ENCODE data around the gene C2orf92.

C2orf92 gene

GRCh38 chr2:97735161-97735561 lies 65.6 kb downstream of the C2orf92 start:
- 94% methylated on average over 29 of the region's 29 CpGs for WGBS
- peaks cover 4% of the 10 kb centered on the region; the same call in 1 of the 2 replicates for H3K9me3 ChIP-seq (ENCODE audit: insufficient read depth, low read depth, low read length)
- H3K36me3 ChIP-seq (ENCODE audit: insufficient read depth, low read length) = no peaks in the 10 kb centered on the region
- H3K4me3 ChIP-seq (ENCODE audit: low read length) = no peak overlapping the region
- no peaks in the 10 kb centered on the region for H3K27me3 ChIP-seq (ENCODE audit: insufficient read depth, low read length)
- no peak overlapping the region for H3K9ac ChIP-seq (ENCODE audit: low read depth, low read length)
- no peak overlapping the region for H3K27ac ChIP-seq (ENCODE audit: low read depth, low read length)
- H3K4me1 ChIP-seq (ENCODE audit: insufficient read depth, low read length) = no peaks in the 10 kb centered on the region

GRCh38 chr2:97736185-97736584 lies 66.7 kb downstream of the C2orf92 start:
- 83% methylated on average over 4 of the region's 4 CpGs for WGBS
- no peak overlapping the region for H3K4me3 ChIP-seq (ENCODE audit: low read length)
- no peaks in the 10 kb centered on the region for H3K36me3 ChIP-seq (ENCODE audit: insufficient read depth, low read length)

GRCh38 chr2:97736608-97737330 lies 67.3 kb downstream of the C2orf92 start:
- Histone ChIP-seq H3K27me3 (ENCODE audit: insufficient read depth, low read length) (no peaks in the 10 kb centered on the region), H3K4me1 (ENCODE audit: insufficient read depth, low read length) (no peaks in the 10 kb centered on the region), H3K9me3 (ENCODE audit: insufficient read depth, low read depth, low read length) (no peaks in the 10 kb centered on the region), H3K9ac (ENCODE audit: low read depth, low read length) (no peak overlapping the region), H3K4me3 (ENCODE audit: low read length) (no peak overlapping the region), H3K36me3 (ENCODE audit: insufficient read depth, low read length) (no peaks in the 10 kb centered on the region), H3K27ac (ENCODE audit: low read depth, low read length) (no peak overlapping the region)
- 91% methylated on average over 20 of the region's 20 CpGs for WGBS

More at GRCh38 chr2:97736185-97736584, 66.7 kb downstream of the C2orf92 start:
- Histone ChIP-seq H3K4me1 (ENCODE audit: insufficient read depth, low read length) (no peaks in the 10 kb centered on the region), H3K27ac (ENCODE audit: low read depth, low read length) (no peak overlapping the region), H3K27me3 (ENCODE audit: insufficient read depth, low read length) (no peaks in the 10 kb centered on the region), H3K9ac (ENCODE audit: low read depth, low read length) (no peak overlapping the region), H3K9me3 (ENCODE audit: insufficient read depth, low read depth, low read length) (no peaks in the 10 kb centered on the region)

- no peaks in the 10 kb centered on the region for H3K27me3 ChIP-seq (ENCODE audit: insufficient read depth, low read length)
- H3K36me3 ChIP-seq (ENCODE audit: insufficient read depth, low read length) = no peaks in the 10 kb centered on the region
- no peak overlapping the region for H3K9ac ChIP-seq (ENCODE audit: low read depth, low read length)
- H3K4me3 ChIP-seq (ENCODE audit: low read length) = no peak overlapping the region
- H3K9me3 ChIP-seq (ENCODE audit: insufficient read depth, low read depth, low read length) = no peaks in the 10 kb centered on the region
- 95% methylated on average over 32 of the region's 32 CpGs for WGBS
- H3K27ac ChIP-seq (ENCODE audit: low read depth, low read length) = no peak overlapping the region
- no peaks in the 10 kb centered on the region for H3K4me1 ChIP-seq (ENCODE audit: insufficient read depth, low read length)
Observed at GRCh38 chr2:97737421-97738178, 68.1 kb downstream of the C2orf92 start.

GRCh38 chr2:97738179-97739019 lies 68.9 kb downstream of the C2orf92 start:
- no peaks in the 10 kb centered on the region for H3K9me3 ChIP-seq (ENCODE audit: insufficient read depth, low read depth, low read length)
- no peaks in the 10 kb centered on the region for H3K4me1 ChIP-seq (ENCODE audit: insufficient read depth, low read length)
- H3K9ac ChIP-seq (ENCODE audit: low read depth, low read length) = no peak overlapping the region
- no peak overlapping the region for H3K27ac ChIP-seq (ENCODE audit: low read depth, low read length)
- H3K27me3 ChIP-seq (ENCODE audit: insufficient read depth, low read length) = no peaks in the 10 kb centered on the region
- H3K4me3 ChIP-seq (ENCODE audit: low read length) = no peak overlapping the region
- H3K36me3 ChIP-seq (ENCODE audit: insufficient read depth, low read length) = no peaks in the 10 kb centered on the region
- 96% methylated on average over 9 of the region's 9 CpGs for WGBS

GRCh38 chr2:97739020-97739892 lies 69.7 kb downstream of the C2orf92 start:
- H3K27me3 ChIP-seq (ENCODE audit: insufficient read depth, low read length) = no peaks in the 10 kb centered on the region
- no peaks in the 10 kb centered on the region for H3K9me3 ChIP-seq (ENCODE audit: insufficient read depth, low read depth, low read length)
- no peak overlapping the region for H3K4me3 ChIP-seq (ENCODE audit: low read length)
- H3K36me3 ChIP-seq (ENCODE audit: insufficient read depth, low read length) = no peaks in the 10 kb centered on the region
- no peak overlapping the region for H3K9ac ChIP-seq (ENCODE audit: low read depth, low read length)
- WGBS = 92% methylated on average over 23 of the region's 23 CpGs
- no peaks in the 10 kb centered on the region for H3K4me1 ChIP-seq (ENCODE audit: insufficient read depth, low read length)
- no peak overlapping the region for H3K27ac ChIP-seq (ENCODE audit: low read depth, low read length)

- no peak overlapping the region for H3K9ac ChIP-seq (ENCODE audit: low read depth, low read length)
- no peaks in the 10 kb centered on the region for H3K27me3 ChIP-seq (ENCODE audit: insufficient read depth, low read length)
- no peaks in the 10 kb centered on the region for H3K36me3 ChIP-seq (ENCODE audit: insufficient read depth, low read length)
- no peaks in the 10 kb centered on the region for H3K9me3 ChIP-seq (ENCODE audit: insufficient read depth, low read depth, low read length)
- 88% methylated on average over 5 of the region's 5 CpGs for WGBS
- H3K4me1 ChIP-seq (ENCODE audit: insufficient read depth, low read length) = no peaks in the 10 kb centered on the region
- no peak overlapping the region for H3K4me3 ChIP-seq (ENCODE audit: low read length)
- no peak overlapping the region for H3K27ac ChIP-seq (ENCODE audit: low read depth, low read length)
Observed at GRCh38 chr2:97739893-97740245, 70.4 kb downstream of the C2orf92 start.

- no peak overlapping the region for H3K4me3 ChIP-seq (ENCODE audit: low read length)
- no peaks in the 10 kb centered on the region for H3K9me3 ChIP-seq (ENCODE audit: insufficient read depth, low read depth, low read length)
- no peak overlapping the region for H3K9ac ChIP-seq (ENCODE audit: low read depth, low read length)
- 51% methylated on average over 19 of the region's 19 CpGs for WGBS
- no peak overlapping the region for H3K27ac ChIP-seq (ENCODE audit: low read depth, low read length)
- H3K27me3 ChIP-seq (ENCODE audit: insufficient read depth, low read length) = no peaks in the 10 kb centered on the region
- H3K36me3 ChIP-seq (ENCODE audit: insufficient read depth, low read length) = no peaks in the 10 kb centered on the region
- H3K4me1 ChIP-seq (ENCODE audit: insufficient read depth, low read length) = no peaks in the 10 kb centered on the region
Observed at GRCh38 chr2:97740590-97741182, 71.2 kb downstream of the C2orf92 start.

GRCh38 chr2:97741251-97741650 lies 71.7 kb downstream of the C2orf92 start:
- Histone ChIP-seq H3K27ac (ENCODE audit: low read depth, low read length) (no peak overlapping the region), H3K27me3 (ENCODE audit: insufficient read depth, low read length) (no peaks in the 10 kb centered on the region), H3K4me1 (ENCODE audit: insufficient read depth, low read length) (no peaks in the 10 kb centered on the region), H3K4me3 (ENCODE audit: low read length) (no peak overlapping the region), H3K9ac (ENCODE audit: low read depth, low read length) (no peak overlapping the region), H3K36me3 (ENCODE audit: insufficient read depth, low read length) (no peaks in the 10 kb centered on the region), H3K9me3 (ENCODE audit: insufficient read depth, low read depth, low read length) (no peaks in the 10 kb centered on the region)
- 96% methylated on average over 20 of the region's 20 CpGs for WGBS

- Histone ChIP-seq H3K4me1 (ENCODE audit: insufficient read depth, low read length) (no peaks in the 10 kb centered on the region), H3K27ac (ENCODE audit: low read depth, low read length) (no peak overlapping the region), H3K27me3 (ENCODE audit: insufficient read depth, low read length) (no peaks in the 10 kb centered on the region), H3K9me3 (ENCODE audit: insufficient read depth, low read depth, low read length) (no peaks in the 10 kb centered on the region), H3K36me3 (ENCODE audit: insufficient read depth, low read length) (no peaks in the 10 kb centered on the region), H3K9ac (ENCODE audit: low read depth, low read length) (no peak overlapping the region), H3K4me3 (ENCODE audit: low read length) (no peak overlapping the region)
- WGBS = 90% methylated on average over 4 of the region's 4 CpGs
Observed at GRCh38 chr2:97741686-97742085, 72.2 kb downstream of the C2orf92 start.

Data from HUES64 (cell line).